Measurements from ENCODE around the gene C6orf15.

Gene C6orf15

GRCh38 chr6:31079656-31080261 is 32.6 kb downstream of the C6orf15 start:
- no peaks in the 10 kb centered on the region for H3K9me2 ChIP-seq (replicated peaks; ENCODE audit: control insufficient read depth, low read length)
- H3K79me2 ChIP-seq (ENCODE audit: control insufficient read depth, low read length): no peaks in the 10 kb centered on the region
- TF ChIP-seq, protein P1, sequence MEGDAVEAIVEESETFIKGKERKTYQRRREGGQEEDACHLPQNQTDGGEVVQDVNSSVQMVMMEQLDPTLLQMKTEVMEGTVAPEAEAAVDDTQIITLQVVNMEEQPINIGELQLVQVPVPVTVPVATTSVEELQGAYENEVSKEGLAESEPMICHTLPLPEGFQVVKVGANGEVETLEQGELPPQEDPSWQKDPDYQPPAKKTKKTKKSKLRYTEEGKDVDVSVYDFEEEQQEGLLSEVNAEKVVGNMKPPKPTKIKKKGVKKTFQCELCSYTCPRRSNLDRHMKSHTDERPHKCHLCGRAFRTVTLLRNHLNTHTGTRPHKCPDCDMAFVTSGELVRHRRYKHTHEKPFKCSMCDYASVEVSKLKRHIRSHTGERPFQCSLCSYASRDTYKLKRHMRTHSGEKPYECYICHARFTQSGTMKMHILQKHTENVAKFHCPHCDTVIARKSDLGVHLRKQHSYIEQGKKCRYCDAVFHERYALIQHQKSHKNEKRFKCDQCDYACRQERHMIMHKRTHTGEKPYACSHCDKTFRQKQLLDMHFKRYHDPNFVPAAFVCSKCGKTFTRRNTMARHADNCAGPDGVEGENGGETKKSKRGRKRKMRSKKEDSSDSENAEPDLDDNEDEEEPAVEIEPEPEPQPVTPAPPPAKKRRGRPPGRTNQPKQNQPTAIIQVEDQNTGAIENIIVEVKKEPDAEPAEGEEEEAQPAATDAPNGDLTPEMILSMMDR (IDR thresholded peaks at IDR 0.05; ENCODE audit: low read depth, low read length, poor library complexity, severe bottlenecking): peak; percentile 87
- no peak for TF ChIP-seq EZH2phosphoT487 (IDR thresholded peaks at IDR 0.05; ENCODE audit: borderline replicate concordance, low read length)
- no peaks in the 10 kb centered on the region for H3F3A ChIP-seq (ENCODE audit: control insufficient read depth, insufficient read depth)
- no peak overlapping the region for H3K27ac ChIP-seq (ENCODE audit: low read depth, low read length)
- no peaks in the 10 kb centered on the region for H4K20me1 ChIP-seq (ENCODE audit: control insufficient read depth, insufficient read depth, low read depth, low read length)
- peak overlapping the region; percentile 50 for H3K4me2 ChIP-seq (ENCODE audit: low read length)
- H3K9me3 ChIP-seq (ENCODE audit: control insufficient read depth, insufficient read depth, low read length): no peaks in the 10 kb centered on the region
- H3K36me3 ChIP-seq (ENCODE audit: control insufficient read depth, low read length): no peaks in the 10 kb centered on the region
- peak overlapping the region; percentile 44 for H3K4me3 ChIP-seq (ENCODE audit: low read length)
- peaks cover 8% of the 10 kb centered on the region for H3K27me3 ChIP-seq (ENCODE audit: control insufficient read depth, low read length)
- H3K4me1 ChIP-seq (ENCODE audit: control insufficient read depth, low read length): peaks cover 5% of the 10 kb centered on the region; the same call in 1 of the 2 replicates

DNA sequence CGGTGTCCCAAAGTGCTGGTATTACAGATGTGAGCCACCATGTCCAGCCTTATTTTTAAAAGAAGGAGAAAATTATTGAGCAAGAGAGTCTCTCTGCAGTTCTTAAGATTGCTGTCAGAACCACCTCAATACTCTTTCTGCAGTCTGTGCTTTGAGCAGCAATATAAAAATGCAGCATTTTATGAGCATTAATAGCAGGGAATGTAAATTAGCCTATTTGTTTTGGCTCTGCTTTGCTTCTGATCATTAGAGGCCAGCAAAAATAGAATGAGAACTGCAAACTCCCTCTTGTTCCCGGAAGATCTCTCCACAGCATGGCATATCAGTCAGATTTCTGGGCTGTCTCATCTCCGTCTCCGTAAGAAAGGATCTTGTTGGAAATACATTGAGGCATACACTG is 35.8 kb downstream of the C6orf15 start:
- H3K9me2 ChIP-seq (replicated peaks; ENCODE audit: control insufficient read depth, low read length): no peaks in the 10 kb centered on the region
- H3K27ac ChIP-seq (ENCODE audit: low read depth, low read length): no peak overlapping the region
- H3K4me1 ChIP-seq (ENCODE audit: control insufficient read depth, low read length): no peaks in the 10 kb centered on the region
- no peaks in the 10 kb centered on the region for H3K79me2 ChIP-seq (ENCODE audit: control insufficient read depth, low read length)
- H3K4me3 ChIP-seq (ENCODE audit: low read length): no peak overlapping the region
- H3K4me2 ChIP-seq (ENCODE audit: low read length): no peak overlapping the region
- H3K27me3 ChIP-seq (ENCODE audit: control insufficient read depth, low read length): peaks cover 3% of the 10 kb centered on the region; the same call in 1 of the 2 replicates
- no peak for TF ChIP-seq EZH2phosphoT487 (IDR thresholded peaks at IDR 0.05; ENCODE audit: borderline replicate concordance, low read length)
- TF ChIP-seq, protein P1 (IDR thresholded peaks at IDR 0.05; ENCODE audit: low read depth, low read length, poor library complexity, severe bottlenecking): no peak
- H3K9me3 ChIP-seq (ENCODE audit: control insufficient read depth, insufficient read depth, low read length): no peaks in the 10 kb centered on the region
- no peaks in the 10 kb centered on the region for H3F3A ChIP-seq (ENCODE audit: control insufficient read depth, insufficient read depth)
- H4K20me1 ChIP-seq (ENCODE audit: control insufficient read depth, insufficient read depth, low read depth, low read length): no peaks in the 10 kb centered on the region
- no peaks in the 10 kb centered on the region for H3K36me3 ChIP-seq (ENCODE audit: control insufficient read depth, low read length)

DNA sequence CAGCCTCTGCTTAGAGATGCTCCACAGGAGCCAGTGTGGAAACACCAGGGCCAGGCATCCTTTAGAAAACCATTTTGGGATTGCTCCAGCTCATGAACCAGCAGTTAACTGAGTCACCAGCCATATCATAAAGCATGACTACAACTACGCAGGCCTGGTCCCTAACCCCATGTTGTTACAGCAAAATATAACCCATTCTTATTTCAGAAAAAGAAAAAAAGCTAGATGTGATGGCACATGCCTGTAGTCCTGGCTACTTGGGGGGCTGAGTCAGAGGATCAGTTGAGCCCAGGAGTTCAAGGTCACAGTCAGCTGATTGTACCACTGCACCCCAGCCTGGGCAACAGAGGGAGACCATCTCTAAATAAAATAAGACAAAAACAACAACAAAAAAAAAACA is 36.8 kb downstream of the C6orf15 start:
- TF ChIP-seq EZH2phosphoT487 (IDR thresholded peaks at IDR 0.05; ENCODE audit: borderline replicate concordance, low read length): no peak
- TF ChIP-seq, protein P1 (IDR thresholded peaks at IDR 0.05; ENCODE audit: low read depth, low read length, poor library complexity, severe bottlenecking): no peak
- no peaks in the 10 kb centered on the region for H3K4me1 ChIP-seq (ENCODE audit: control insufficient read depth, low read length)
- no peaks in the 10 kb centered on the region for H4K20me1 ChIP-seq (ENCODE audit: control insufficient read depth, insufficient read depth, low read depth, low read length)
- no peaks in the 10 kb centered on the region for H3K9me3 ChIP-seq (ENCODE audit: control insufficient read depth, insufficient read depth, low read length)
- H3K27ac ChIP-seq (ENCODE audit: low read depth, low read length): no peak overlapping the region
- H3K9me2 ChIP-seq (replicated peaks; ENCODE audit: control insufficient read depth, low read length): no peaks in the 10 kb centered on the region
- H3K4me3 ChIP-seq (ENCODE audit: low read length): no peak overlapping the region
- H3F3A ChIP-seq (ENCODE audit: control insufficient read depth, insufficient read depth): no peaks in the 10 kb centered on the region
- H3K79me2 ChIP-seq (ENCODE audit: control insufficient read depth, low read length): no peaks in the 10 kb centered on the region
- no peaks in the 10 kb centered on the region for H3K36me3 ChIP-seq (ENCODE audit: control insufficient read depth, low read length)
- H3K4me2 ChIP-seq (ENCODE audit: low read length): no peak overlapping the region
- H3K27me3 ChIP-seq (ENCODE audit: control insufficient read depth, low read length): peaks cover 3% of the 10 kb centered on the region; the same call in 1 of the 2 replicates
